Neural cell (in vitro differentiated cells): ENCODE measurements around the gene RERE.
"Not testable (repeated sequence)": the region's sequence is repeated elsewhere in the genome, so short reads cannot be mapped to it uniquely, and the experiment has no call there.

Source experiments
- EZH2 ChIP-seq: fragments of 200-600, 300-800 bp; shearing (Covaris generic), sonication (generic); IDR thresholded peaks from 2 replicates; pipeline ENCODE4 v1.6.1; 2014; ENCODE audit warnings: antibody characterized with exemption, low read length, borderline replicate concordance, mild to moderate bottlenecking; ENCODE audit not compliant: insufficient read depth, poor library complexity, severe bottlenecking
- RAD21 ChIP-seq: fragments of 450-650 bp; conservative IDR thresholded peaks from 2 replicates; pipeline ENCODE4 v1.6.1; 2014; ENCODE audit warnings: antibody characterized with exemption, mild to moderate bottlenecking, moderate library complexity
- SMC3 ChIP-seq: fragments of 450-650 bp; conservative IDR thresholded peaks from 2 replicates; pipeline ENCODE4 v1.6.1; 2014; ENCODE audit warnings: antibody characterized with exemption, mild to moderate bottlenecking, moderate library complexity; ENCODE audit not compliant: poor library complexity
- TF ChIP-seq, protein P1 (sequence below): fragments of 450-650 bp; IDR thresholded peaks from 2 replicates; pipeline ENCODE4 v1.5.1; 2014; ENCODE audit warnings: antibody characterized with exemption, mild to moderate bottlenecking, moderate library complexity; ENCODE audit not compliant: poor library complexity, severe bottlenecking

DNA sequence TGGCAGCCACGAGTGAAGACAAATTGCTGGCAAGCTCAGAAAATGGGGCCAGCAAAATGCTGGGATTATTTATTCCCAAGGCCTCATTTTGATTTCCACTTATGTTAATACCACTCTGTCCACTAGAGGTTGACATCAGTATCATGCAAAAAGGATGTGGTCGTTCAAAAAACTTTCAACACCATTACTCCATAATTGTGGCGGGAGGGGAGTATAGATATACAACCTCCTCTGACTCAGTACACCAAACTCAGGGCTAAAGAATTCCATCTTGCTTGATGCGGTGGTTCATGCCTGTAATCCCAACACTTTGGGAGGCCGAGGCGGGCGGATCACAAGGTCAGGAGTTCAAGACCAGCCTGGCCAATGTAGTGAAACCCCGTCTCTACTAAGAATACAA, 200.6 kb downstream of the RERE start:
- TF ChIP-seq RAD21, EZH2, SMC3: not testable (repeated sequence)
- TF ChIP-seq, protein P1, sequence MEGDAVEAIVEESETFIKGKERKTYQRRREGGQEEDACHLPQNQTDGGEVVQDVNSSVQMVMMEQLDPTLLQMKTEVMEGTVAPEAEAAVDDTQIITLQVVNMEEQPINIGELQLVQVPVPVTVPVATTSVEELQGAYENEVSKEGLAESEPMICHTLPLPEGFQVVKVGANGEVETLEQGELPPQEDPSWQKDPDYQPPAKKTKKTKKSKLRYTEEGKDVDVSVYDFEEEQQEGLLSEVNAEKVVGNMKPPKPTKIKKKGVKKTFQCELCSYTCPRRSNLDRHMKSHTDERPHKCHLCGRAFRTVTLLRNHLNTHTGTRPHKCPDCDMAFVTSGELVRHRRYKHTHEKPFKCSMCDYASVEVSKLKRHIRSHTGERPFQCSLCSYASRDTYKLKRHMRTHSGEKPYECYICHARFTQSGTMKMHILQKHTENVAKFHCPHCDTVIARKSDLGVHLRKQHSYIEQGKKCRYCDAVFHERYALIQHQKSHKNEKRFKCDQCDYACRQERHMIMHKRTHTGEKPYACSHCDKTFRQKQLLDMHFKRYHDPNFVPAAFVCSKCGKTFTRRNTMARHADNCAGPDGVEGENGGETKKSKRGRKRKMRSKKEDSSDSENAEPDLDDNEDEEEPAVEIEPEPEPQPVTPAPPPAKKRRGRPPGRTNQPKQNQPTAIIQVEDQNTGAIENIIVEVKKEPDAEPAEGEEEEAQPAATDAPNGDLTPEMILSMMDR: not testable (repeated sequence)
